HFF-Myc (cell line): ENCODE data around the gene MAEL.

Experiments used
- DNase-seq: peaks from one replicate; pipeline ENCODE4 v3.0.0-alpha.2; 2011; ENCODE audit warnings: low read depth; ENCODE audit errors: extremely low read depth
- H3K4me3 ChIP-seq: replicated peaks from 2 replicates; pipeline ENCODE4 v1.5.1; 2011; ENCODE audit warnings: low read depth, mild to moderate bottlenecking, control low read depth, low read length
- TF ChIP-seq, protein P1 (sequence below): IDR thresholded peaks from 2 replicates; pipeline ENCODE4 v1.5.1; 2012; ENCODE audit warnings: mild to moderate bottlenecking, low read depth, low read length, control low read depth; ENCODE audit errors: missing control alignments

MAEL gene

GRCh38 chr1:166969074-166969677 is 19.9 kb upstream of the MAEL start:
- DNase-seq: no peak
- TF ChIP-seq, protein P1, sequence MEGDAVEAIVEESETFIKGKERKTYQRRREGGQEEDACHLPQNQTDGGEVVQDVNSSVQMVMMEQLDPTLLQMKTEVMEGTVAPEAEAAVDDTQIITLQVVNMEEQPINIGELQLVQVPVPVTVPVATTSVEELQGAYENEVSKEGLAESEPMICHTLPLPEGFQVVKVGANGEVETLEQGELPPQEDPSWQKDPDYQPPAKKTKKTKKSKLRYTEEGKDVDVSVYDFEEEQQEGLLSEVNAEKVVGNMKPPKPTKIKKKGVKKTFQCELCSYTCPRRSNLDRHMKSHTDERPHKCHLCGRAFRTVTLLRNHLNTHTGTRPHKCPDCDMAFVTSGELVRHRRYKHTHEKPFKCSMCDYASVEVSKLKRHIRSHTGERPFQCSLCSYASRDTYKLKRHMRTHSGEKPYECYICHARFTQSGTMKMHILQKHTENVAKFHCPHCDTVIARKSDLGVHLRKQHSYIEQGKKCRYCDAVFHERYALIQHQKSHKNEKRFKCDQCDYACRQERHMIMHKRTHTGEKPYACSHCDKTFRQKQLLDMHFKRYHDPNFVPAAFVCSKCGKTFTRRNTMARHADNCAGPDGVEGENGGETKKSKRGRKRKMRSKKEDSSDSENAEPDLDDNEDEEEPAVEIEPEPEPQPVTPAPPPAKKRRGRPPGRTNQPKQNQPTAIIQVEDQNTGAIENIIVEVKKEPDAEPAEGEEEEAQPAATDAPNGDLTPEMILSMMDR: no peak
- H3K4me3 ChIP-seq: no peak overlapping the region

DNA sequence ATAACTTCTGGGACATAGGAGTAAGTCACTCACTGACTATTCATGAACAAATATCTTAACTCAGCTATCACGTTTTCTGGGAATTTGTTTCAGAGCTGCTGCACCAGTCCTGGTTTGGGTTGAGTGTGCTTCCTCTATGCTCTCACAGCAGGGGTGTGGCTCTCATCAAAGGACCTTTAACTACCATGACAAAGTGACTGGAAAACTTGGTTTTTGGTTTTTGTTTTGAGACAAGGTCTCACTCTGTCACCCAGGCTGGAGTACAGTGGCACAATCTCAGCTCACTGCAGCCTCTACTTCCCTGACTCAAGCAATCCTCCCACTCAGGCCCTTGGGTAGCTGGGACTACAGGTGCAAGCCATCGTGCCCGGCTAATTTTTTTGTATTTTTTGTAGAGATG is 17.8 kb upstream of the MAEL start:
- TF ChIP-seq, protein P1: no peak
- DNase-seq: no peak
- H3K4me3 ChIP-seq: no peak overlapping the region

DNA sequence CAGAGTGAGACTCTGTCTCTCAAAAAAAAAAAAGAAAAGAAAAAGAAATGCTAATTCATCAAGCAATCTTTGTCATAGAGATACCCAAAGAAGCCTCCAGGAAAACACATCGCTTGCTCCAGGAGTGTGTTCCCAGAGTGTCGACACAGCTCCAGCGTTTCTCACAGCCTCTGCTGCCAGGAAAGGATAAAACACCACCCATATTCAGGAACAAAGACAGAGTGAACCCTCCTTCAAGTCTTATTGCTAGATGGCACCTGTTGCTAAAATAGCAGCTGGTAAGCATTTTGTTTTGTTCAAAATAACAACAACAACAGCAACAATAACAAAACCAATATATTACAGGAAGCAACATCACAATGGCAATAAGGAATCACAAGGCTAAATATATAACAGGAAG is 16.9 kb upstream of the MAEL start:
- TF ChIP-seq, protein P1: no peak
- DNase-seq: no peak
- H3K4me3 ChIP-seq: no peak overlapping the region

- TF ChIP-seq, protein P1: no peak
- DNase-seq: no peak
- no peak overlapping the region for H3K4me3 ChIP-seq
Measured at GRCh38 chr1:166972826-166973225, 16.3 kb upstream of the MAEL start.

GRCh38 chr1:166974647-166975345 is 14.3 kb upstream of the MAEL start:
- no peak for DNase-seq
- TF ChIP-seq, protein P1: no peak
- peak overlapping the region; percentile 27 for H3K4me3 ChIP-seq

- peak within 1 kb of the TSS; percentile 44 for H3K4me3 ChIP-seq
- TF ChIP-seq, protein P1: no peak
- no peak for DNase-seq
Measured at GRCh38 chr1:166975361-166976129, 13.5 kb upstream of the MAEL start, which contains the start of gene ILDR2. ILDR2 (minus strand) TSS chr1:166975540; CDS start chr1:166975268, 272 bp downstream.
